Uterus (tissue), 2 donors: Measurements from ENCODE around the gene NADK.

Experiments used
- CTCF ChIP-seq, 4 experiments: fragments of 200-600 bp in 2 of 4; fragments of 450-650 bp in 2 of 4; sonication (generic) in 2 of 4; IDR thresholded peaks; one replicate each; pipeline ENCODE4 v1.5.1; 2016 to 2019; ENCODE audit warnings: antibody characterized with exemption in 4 of 4, mild to moderate bottlenecking in 2 of 4, moderate library complexity in 1 of 4
- POLR2A ChIP-seq, 2 donors: fragments of 450-650 bp; IDR thresholded peaks; one replicate each; pipeline ENCODE4 v1.6.1; 2016; ENCODE audit warnings: antibody characterized with exemption in 2 of 2, mild to moderate bottlenecking in 1 of 2, moderate library complexity in 1 of 2

- TF ChIP-seq CTCF (IDR thresholded peaks at IDR 0.05) (no peak), POLR2A (IDR thresholded peaks at IDR 0.05) (no peak)
Measured at GRCh38 chr1:1825217-1825616, 46.9 kb upstream of the NADK start.
